Skin of body (tissue), 2 donors: ENCODE measurements around the gene MAGOH. TPM values are rescaled to one million over a fixed set of nuclear protein-coding genes. Genes with fewer than 3 reads are reported as not detected.
"Not testable (repeated sequence)": the region's sequence is repeated elsewhere in the genome, so short reads cannot be mapped to it uniquely, and the experiment has no call there.

ENCODE experiments used
- DNase-seq: peaks from one replicate; lab custom pipeline; 2025; lab: John Stamatoyannopoulos, UW
- total RNA-seq: library from RNA; depleted of rRNA; stranded (reverse); fragments of >200 nt; gene quantifications from one replicate; pipeline ENCODE4 v1.2.3, GENCODE V29; 2014

Gene MAGOH
- total RNA-seq, 1 donor from 2014 or later: 33.6 TPM

DNA sequence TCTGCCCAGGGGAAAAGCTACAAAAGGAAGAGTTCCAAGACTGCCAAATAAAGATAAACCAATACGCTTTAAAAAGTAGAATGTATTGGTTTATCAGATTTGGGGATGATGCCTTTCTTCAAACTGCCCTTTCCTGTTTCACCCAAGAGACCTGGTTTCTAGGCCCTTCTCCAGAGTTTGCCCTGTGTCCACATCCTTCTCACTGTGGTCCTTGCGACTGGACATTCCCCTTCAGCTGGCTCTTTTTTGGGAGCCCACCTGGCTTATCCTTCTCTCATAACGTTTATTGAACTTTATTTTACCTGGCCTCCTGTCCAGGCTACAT is 17.4 kb downstream of the MAGOH start:
- no peak for DNase-seq

GRCh38 chr1:53220171-53220961 is 18.0 kb downstream of the MAGOH start, which contains the start of gene CZIB:
CZIB (minus strand) TSS chr1:53220634; CDS start chr1:53220575, 59 bp downstream.
- DNase-seq: peak; percentile 76

GRCh38 chr1:53219711-53220110 is 18.6 kb downstream of the MAGOH start:
- no peak for DNase-seq

GRCh38 chr1:53218201-53218600 is 20.1 kb downstream of the MAGOH start:
- DNase-seq: no peak

GRCh38 chr1:53214376-53214940 is 23.9 kb downstream of the MAGOH start:
- no peak for DNase-seq

- no peak for DNase-seq
These were observed 27.4 kb downstream of the MAGOH start for GRCh38 chr1:53210954-53211353.

- no peak for DNase-seq
These were observed 28.0 kb downstream of the MAGOH start for GRCh38 chr1:53210352-53210751.

GRCh38 chr1:53207726-53208125 is 30.6 kb downstream of the MAGOH start:
- DNase-seq: no peak

DNA sequence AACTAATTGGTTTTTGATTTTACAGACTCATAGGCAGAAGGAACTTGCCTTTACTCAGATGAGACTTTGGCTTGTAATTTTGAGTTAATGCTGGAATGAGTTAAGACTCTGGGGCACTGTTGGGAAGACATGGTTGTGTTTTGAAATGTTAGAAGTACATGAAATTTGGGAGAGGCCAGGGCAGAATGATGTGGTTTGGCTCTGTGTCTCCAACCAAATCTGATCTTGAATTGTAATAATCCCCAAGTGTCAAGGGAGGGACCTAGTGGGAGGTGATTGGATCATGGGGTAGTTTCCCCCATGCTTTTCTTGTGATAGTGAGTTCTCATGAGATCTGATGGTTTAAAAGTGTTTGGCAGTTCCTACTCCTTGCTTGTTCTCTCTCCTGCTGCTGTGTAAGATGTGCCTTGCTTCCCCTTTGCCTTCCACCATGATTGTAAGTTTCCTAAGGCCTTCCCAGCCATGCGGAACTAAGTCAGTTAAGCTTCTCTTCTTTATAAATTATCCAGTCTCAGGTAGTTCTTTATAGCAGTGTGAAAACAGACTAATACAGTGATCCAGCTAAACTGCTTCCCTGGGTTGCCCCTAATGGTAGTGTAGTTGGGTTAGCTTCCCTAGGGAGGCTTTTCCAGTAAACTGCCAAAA is 31.5 kb downstream of the MAGOH start:
- no peak for DNase-seq

GRCh38 chr1:53206083-53206685 is 32.1 kb downstream of the MAGOH start:
- DNase-seq: not testable (repeated sequence)

GRCh38 chr1:53205496-53205895 is 32.8 kb downstream of the MAGOH start:
- not testable (repeated sequence) for DNase-seq

- no peak for DNase-seq
These were observed 34.9 kb downstream of the MAGOH start for GRCh38 chr1:53203466-53203865.

GRCh38 chr1:53198241-53198651 is 40.1 kb downstream of the MAGOH start:
- DNase-seq: peak; percentile 65

DNA sequence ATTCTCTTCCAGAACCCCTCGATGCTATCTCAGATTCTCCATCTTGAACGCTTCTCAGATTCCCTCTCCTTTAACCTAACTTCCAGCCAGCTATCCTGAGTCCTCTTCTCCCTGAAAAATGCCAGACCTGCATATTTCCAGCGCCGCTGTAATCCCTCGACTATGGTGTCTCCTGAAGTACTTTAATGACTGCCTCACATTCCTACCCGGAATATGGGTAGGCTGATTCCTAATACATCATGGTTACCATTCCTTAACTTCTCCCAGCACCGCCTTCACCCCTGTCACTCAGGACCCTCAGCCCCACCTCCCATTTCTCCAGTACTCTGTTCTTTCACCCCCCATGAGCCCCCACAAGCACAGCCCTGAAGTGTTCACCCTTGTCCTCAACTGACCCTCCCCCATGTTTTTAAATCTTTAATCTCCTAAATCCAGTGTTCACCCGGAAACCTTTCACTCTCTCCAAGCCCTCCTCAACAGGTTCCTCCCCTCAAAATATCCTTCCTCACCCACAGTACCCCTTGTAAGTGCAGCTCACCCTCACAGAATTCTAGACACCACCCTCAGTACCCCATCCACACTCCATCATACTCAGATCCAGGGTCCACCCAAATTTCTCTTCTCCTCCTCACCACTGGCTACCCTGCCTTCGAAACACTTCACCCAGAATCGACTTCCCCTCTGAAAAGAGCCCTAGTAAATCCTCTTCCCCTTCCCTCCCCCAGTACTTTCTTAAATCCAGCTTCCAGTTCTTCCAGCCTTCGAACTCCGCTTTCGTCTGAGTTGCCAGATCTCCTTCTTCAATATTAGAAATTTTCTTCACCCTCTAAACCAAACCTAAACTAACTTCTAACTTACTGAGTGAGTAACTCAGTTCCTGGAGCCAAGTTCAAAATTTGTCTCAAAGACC is 40.8 kb downstream of the MAGOH start:
- peak; percentile 30 for DNase-seq

- DNase-seq: peak; percentile 90
These were observed 41.6 kb downstream of the MAGOH start, which contains the start of gene CPT2 for GRCh38 chr1:53196485-53197290. CPT2 (plus strand) TSS chr1:53196824; CDS start chr1:53196944, 120 bp downstream.

- peak; percentile 30 for DNase-seq
These were observed 42.3 kb downstream of the MAGOH start for GRCh38 chr1:53196017-53196484.

- no peak for DNase-seq
These were observed 42.9 kb downstream of the MAGOH start for GRCh38 chr1:53195246-53196016.

- no peak for DNase-seq
These were observed 48.1 kb downstream of the MAGOH start for GRCh38 chr1:53190210-53190611.

GRCh38 chr1:53189061-53189460 is 49.3 kb downstream of the MAGOH start:
- no peak for DNase-seq
